Subcutaneous adipose tissue (tissue), 4 donors: ENCODE measurements around the gene CIDEB. TPM values are rescaled to one million over a fixed set of nuclear protein-coding genes. Genes with fewer than 3 reads are reported as not detected.

Source experiments
- total RNA-seq, 4 donors: library from RNA; depleted of rRNA; stranded (reverse); fragments of >200 nt; gene quantifications; one replicate each; pipeline ENCODE4 v1.1.0, GENCODE V29; 2016
- TF ChIP-seq, protein P1 (sequence below): fragments of 450-650 bp; IDR thresholded peaks from one replicate; pipeline ENCODE4 v1.5.1; 2016; ENCODE audit warnings: low read depth, mild to moderate bottlenecking, control low read depth, antibody characterized with exemption, moderate library complexity

CIDEB gene
- total RNA-seq, 4 donors from 2014 or later: 5.2 to 14.3 (median 10.3) TPM

GRCh38 chr14:24337144-24337823, 29.5 kb upstream of the CIDEB start:
- TF ChIP-seq, protein P1, sequence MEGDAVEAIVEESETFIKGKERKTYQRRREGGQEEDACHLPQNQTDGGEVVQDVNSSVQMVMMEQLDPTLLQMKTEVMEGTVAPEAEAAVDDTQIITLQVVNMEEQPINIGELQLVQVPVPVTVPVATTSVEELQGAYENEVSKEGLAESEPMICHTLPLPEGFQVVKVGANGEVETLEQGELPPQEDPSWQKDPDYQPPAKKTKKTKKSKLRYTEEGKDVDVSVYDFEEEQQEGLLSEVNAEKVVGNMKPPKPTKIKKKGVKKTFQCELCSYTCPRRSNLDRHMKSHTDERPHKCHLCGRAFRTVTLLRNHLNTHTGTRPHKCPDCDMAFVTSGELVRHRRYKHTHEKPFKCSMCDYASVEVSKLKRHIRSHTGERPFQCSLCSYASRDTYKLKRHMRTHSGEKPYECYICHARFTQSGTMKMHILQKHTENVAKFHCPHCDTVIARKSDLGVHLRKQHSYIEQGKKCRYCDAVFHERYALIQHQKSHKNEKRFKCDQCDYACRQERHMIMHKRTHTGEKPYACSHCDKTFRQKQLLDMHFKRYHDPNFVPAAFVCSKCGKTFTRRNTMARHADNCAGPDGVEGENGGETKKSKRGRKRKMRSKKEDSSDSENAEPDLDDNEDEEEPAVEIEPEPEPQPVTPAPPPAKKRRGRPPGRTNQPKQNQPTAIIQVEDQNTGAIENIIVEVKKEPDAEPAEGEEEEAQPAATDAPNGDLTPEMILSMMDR: no peak

DNA sequence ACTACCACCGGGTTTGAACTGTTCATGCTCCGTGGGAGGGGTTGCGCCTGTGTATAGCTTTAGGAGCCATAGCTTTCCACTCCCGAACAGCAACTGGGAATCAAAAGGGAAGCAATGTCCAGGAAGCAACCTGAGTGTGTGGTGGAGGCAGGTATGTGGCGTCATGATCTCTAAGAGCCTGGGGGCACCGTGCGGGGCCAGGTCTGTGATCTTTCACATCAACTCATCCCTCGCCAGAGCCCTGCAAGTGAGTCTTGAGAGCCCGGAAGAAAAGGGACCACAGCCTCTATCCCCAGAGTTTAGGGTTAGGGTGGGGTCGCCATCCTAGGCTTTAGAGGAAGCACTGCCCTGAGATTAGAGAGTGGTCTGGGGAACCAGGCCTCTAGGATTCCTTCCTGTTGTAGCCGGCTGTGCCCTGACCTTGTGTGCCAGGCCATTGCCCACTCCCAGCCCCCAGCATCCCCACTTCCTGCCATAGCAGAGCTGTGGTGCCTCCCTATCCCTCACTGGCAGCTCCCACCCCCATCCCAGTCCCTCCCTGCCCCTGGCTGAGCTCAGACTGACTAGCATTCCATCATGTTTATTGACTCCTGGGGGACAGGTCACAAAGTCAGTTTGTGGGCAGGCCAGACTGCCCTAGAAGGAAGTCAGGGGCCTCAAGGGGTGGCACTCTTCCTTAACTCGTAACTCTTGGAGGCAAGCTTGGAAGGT, 27.8 kb upstream of the CIDEB start:
- TF ChIP-seq, protein P1: no peak

DNA sequence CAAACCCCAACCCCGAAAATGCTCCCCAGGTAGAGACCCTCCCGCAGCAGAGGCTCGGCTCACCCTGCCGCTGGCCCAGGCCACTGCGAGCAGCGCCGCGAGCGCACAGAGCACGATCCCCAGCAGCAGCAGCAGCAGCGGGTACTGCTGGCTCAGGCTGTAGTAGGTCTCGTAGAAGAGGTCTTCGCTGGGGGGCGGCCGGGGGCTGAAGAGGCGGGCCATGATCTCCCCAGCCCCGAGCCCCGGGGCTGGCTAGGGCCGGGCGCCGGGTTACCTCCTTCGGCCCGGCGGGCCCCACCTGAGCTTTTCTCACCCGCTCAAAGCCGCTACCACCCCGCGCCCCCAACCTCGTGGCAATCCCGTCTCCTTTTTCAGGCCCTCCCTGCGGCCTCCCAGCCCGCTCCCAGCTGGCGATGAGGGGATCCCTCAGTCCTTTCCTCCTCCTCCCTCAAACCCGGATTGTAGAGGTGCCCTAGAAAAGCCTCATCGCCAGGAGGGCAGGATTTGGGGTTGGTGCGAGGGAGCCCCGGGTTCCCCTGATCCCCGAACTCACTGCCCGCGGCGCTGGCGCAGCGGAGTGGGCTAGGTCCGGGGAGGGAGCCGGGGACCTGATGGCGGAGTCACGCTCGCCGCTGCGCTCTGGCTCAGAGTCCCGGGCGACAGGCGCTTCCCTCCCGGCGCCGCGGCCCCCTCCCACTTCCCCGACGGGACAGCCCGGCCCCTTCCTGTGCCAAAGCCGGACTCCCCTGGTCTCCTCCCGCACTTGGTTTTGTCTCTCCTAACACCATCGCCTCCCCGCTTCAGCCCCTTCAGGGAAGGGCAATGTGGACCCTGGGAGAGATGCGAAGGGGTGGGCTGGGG, 26.9 kb upstream of the CIDEB start, which contains the start of gene ADCY4:
Gene ADCY4 (minus strand): TSS at position 641 of the 861 bp plus-strand sequence. CDS start 419 bp downstream, at position 222.
- TF ChIP-seq, protein P1: no peak

- TF ChIP-seq, protein P1: no peak
These were observed 24.7 kb upstream of the CIDEB start for GRCh38 chr14:24332268-24332993.

GRCh38 chr14:24331731-24332267, 24.0 kb upstream of the CIDEB start:
- TF ChIP-seq, protein P1: no peak

- TF ChIP-seq, protein P1: no peak
These were observed 23.3 kb upstream of the CIDEB start for GRCh38 chr14:24330973-24331674.
